Measurements from ENCODE around the gene P3H1. TPM values are rescaled to one million over a fixed set of nuclear protein-coding genes. Genes with fewer than 3 reads are reported as not detected.

P3H1 gene
- polyA plus RNA-seq, 1 experiment, result 156 TPM

GRCh38 chr1:42738678-42739226 is 28.1 kb downstream of the P3H1 start:
- DNase-seq (ENCODE audit: low read depth, low spot score), result no peak
- Histone ChIP-seq H3K4me3 (ENCODE audit: low read depth, low read length) (no peak overlapping the region), H3K27ac (ENCODE audit: low read depth, low read length) (no peak overlapping the region), H3K27me3 (ENCODE audit: control insufficient read depth, insufficient read depth, low read length) (peaks cover 6% of the 10 kb centered on the region), H3K9me3 (ENCODE audit: control insufficient read depth, insufficient read depth, low read length) (no peaks in the 10 kb centered on the region; the same call in 1 of the 2 replicates)
- no peak for TF ChIP-seq CTCF (IDR thresholded peaks at IDR 0.05; ENCODE audit: low read depth, low read length)
- ChIA-PET POLR2A (interaction anchor here (1.8 kb wide), 1 partner anchor 57 kb away, joined by 5 read pairs; the partner anchor contains the start of gene YBX1), CTCF (no interaction called here)

- POLR2A ChIA-PET, result interaction anchor here (1.8 kb wide), 1 partner anchor 56 kb away, joined by 5 read pairs; the partner anchor contains the start of gene YBX1
- CTCF ChIA-PET, result no interaction called here
- H3K27ac ChIP-seq (ENCODE audit: low read depth, low read length), result no peak overlapping the region
- no peak for TF ChIP-seq CTCF (IDR thresholded peaks at IDR 0.05; ENCODE audit: low read depth, low read length)
- no peaks in the 10 kb centered on the region; the same call in 1 of the 2 replicates for H3K9me3 ChIP-seq (ENCODE audit: control insufficient read depth, insufficient read depth, low read length)
- H3K4me3 ChIP-seq (ENCODE audit: low read depth, low read length), result no peak overlapping the region
- H3K27me3 ChIP-seq (ENCODE audit: control insufficient read depth, insufficient read depth, low read length), result peaks cover 6% of the 10 kb centered on the region
- DNase-seq (ENCODE audit: low read depth, low spot score), result no peak
Observed at GRCh38 chr1:42737986-42738677, 28.7 kb downstream of the P3H1 start.

GRCh38 chr1:42737257-42737656 is 29.6 kb downstream of the P3H1 start:
- peaks cover 7% of the 10 kb centered on the region for H3K27me3 ChIP-seq (ENCODE audit: control insufficient read depth, insufficient read depth, low read length)
- no peak for DNase-seq (ENCODE audit: low read depth, low spot score)
- no peaks in the 10 kb centered on the region; the same call in 1 of the 2 replicates for H3K9me3 ChIP-seq (ENCODE audit: control insufficient read depth, insufficient read depth, low read length)
- TF ChIP-seq CTCF (IDR thresholded peaks at IDR 0.05; ENCODE audit: low read depth, low read length), result no peak
- no peak overlapping the region for H3K4me3 ChIP-seq (ENCODE audit: low read depth, low read length)
- POLR2A ChIA-PET, result interaction anchor here (0.6 to 1.8 kb wide), 2 partner anchors 55 to 280 kb away, joined by 4 to 5 read pairs; partner anchors contain the start of gene YBX1
- no peak overlapping the region for H3K27ac ChIP-seq (ENCODE audit: low read depth, low read length)
- CTCF ChIA-PET, result no interaction called here

GRCh38 chr1:42736571-42737200 is 30.1 kb downstream of the P3H1 start:
- POLR2A ChIA-PET, result interaction anchor here (0.6 kb wide), 1 partner anchor 279 kb away, joined by 4 read pairs; no protein-coding TSS in a partner anchor
- CTCF ChIA-PET, result no interaction called here
- no peak overlapping the region for H3K27ac ChIP-seq (ENCODE audit: low read depth, low read length)

More at GRCh38 chr1:42736571-42737200, 30.1 kb downstream of the P3H1 start:
- Histone ChIP-seq H3K9me3 (ENCODE audit: control insufficient read depth, insufficient read depth, low read length) (no peaks in the 10 kb centered on the region; the same call in 1 of the 2 replicates), H3K27me3 (ENCODE audit: control insufficient read depth, insufficient read depth, low read length) (peaks cover 9% of the 10 kb centered on the region), H3K4me3 (ENCODE audit: low read depth, low read length) (no peak overlapping the region)
- no peak for TF ChIP-seq CTCF (IDR thresholded peaks at IDR 0.05; ENCODE audit: low read depth, low read length)
- no peak for DNase-seq (ENCODE audit: low read depth, low spot score)
